ENCODE measurements around the gene TRIM26. TPM values are rescaled to one million over a fixed set of nuclear protein-coding genes. Genes with fewer than 3 reads are reported as not detected.

TRIM26 gene
- total and polyA plus RNA-seq, 9 donors: 10.1 to 19.1 (median 15.4) TPM

- Histone ChIP-seq H3K4me3 (ENCODE audit: low read length) (peak overlapping the region; percentile 89), H3K27me3 (ENCODE audit: control insufficient read depth, insufficient read depth, low read length) (no peaks in the 10 kb centered on the region), H3K4me1 (ENCODE audit: control insufficient read depth, insufficient read depth, low read length) (peaks cover 19% of the 10 kb centered on the region), H3K27ac (ENCODE audit: low read length) (no peak overlapping the region), H3K36me3 (ENCODE audit: control insufficient read depth, insufficient read depth, low read length) (peaks cover 8% of the 10 kb centered on the region), H3K9me3 (replicated peaks; ENCODE audit: control insufficient read depth, low read depth, low read length) (no peaks in the 10 kb centered on the region)
- WGBS (ENCODE audit: insufficient coverage): no CpG with 5 or more reads among the region's 3 CpGs
- no peak for DNase-seq
Measured at GRCh38 chr6:30211899-30212298, 1.3 kb downstream of the TRIM26 start.

GRCh38 chr6:30211306-30211705 is 1.9 kb downstream of the TRIM26 start:
- no peaks in the 10 kb centered on the region for H3K27me3 ChIP-seq (ENCODE audit: control insufficient read depth, insufficient read depth, low read length)
- H3K4me1 ChIP-seq (ENCODE audit: control insufficient read depth, insufficient read depth, low read length): peaks cover 21% of the 10 kb centered on the region
- no CpG with 5 or more reads among the region's 2 CpGs for WGBS (ENCODE audit: insufficient coverage)
- no peak for DNase-seq
- no peaks in the 10 kb centered on the region for H3K9me3 ChIP-seq (replicated peaks; ENCODE audit: control insufficient read depth, low read depth, low read length)
- no peak overlapping the region for H3K4me3 ChIP-seq (ENCODE audit: low read length)
- H3K27ac ChIP-seq (ENCODE audit: low read length): no peak overlapping the region
- peaks cover 8% of the 10 kb centered on the region for H3K36me3 ChIP-seq (ENCODE audit: control insufficient read depth, insufficient read depth, low read length)

GRCh38 chr6:30207619-30208295 is 5.4 kb downstream of the TRIM26 start:
- no peak overlapping the region for H3K27ac ChIP-seq (ENCODE audit: low read length)
- no peaks in the 10 kb centered on the region for H3K27me3 ChIP-seq (ENCODE audit: control insufficient read depth, insufficient read depth, low read length)
- no peaks in the 10 kb centered on the region for H3K9me3 ChIP-seq (replicated peaks; ENCODE audit: control insufficient read depth, low read depth, low read length)
- peaks cover 15% of the 10 kb centered on the region for H3K36me3 ChIP-seq (ENCODE audit: control insufficient read depth, insufficient read depth, low read length)
- WGBS (ENCODE audit: insufficient coverage): 20% methylated on average over 2 of the region's 4 CpGs
- peaks cover 11% of the 10 kb centered on the region for H3K4me1 ChIP-seq (ENCODE audit: control insufficient read depth, insufficient read depth, low read length)
- DNase-seq: peak; percentile 37
- H3K4me3 ChIP-seq (ENCODE audit: low read length): no peak overlapping the region

GRCh38 chr6:30206799-30207618 is 6.2 kb downstream of the TRIM26 start:
- WGBS (ENCODE audit: insufficient coverage): 29% methylated on average over 10 of the region's 11 CpGs
- Histone ChIP-seq H3K27ac (ENCODE audit: low read length) (peak overlapping the region; percentile 13), H3K4me3 (ENCODE audit: low read length) (no peak overlapping the region), H3K27me3 (ENCODE audit: control insufficient read depth, insufficient read depth, low read length) (no peaks in the 10 kb centered on the region), H3K4me1 (ENCODE audit: control insufficient read depth, insufficient read depth, low read length) (peaks cover 11% of the 10 kb centered on the region), H3K9me3 (replicated peaks; ENCODE audit: control insufficient read depth, low read depth, low read length) (no peaks in the 10 kb centered on the region), H3K36me3 (ENCODE audit: control insufficient read depth, insufficient read depth, low read length) (peaks cover 15% of the 10 kb centered on the region)
- DNase-seq: peak; percentile 26

- Histone ChIP-seq H3K27ac (ENCODE audit: low read length) (no peak overlapping the region), H3K4me1 (ENCODE audit: control insufficient read depth, insufficient read depth, low read length) (peaks cover 11% of the 10 kb centered on the region), H3K27me3 (ENCODE audit: control insufficient read depth, insufficient read depth, low read length) (no peaks in the 10 kb centered on the region), H3K9me3 (replicated peaks; ENCODE audit: control insufficient read depth, low read depth, low read length) (no peaks in the 10 kb centered on the region), H3K4me3 (ENCODE audit: low read length) (no peak overlapping the region), H3K36me3 (ENCODE audit: control insufficient read depth, insufficient read depth, low read length) (peaks cover 14% of the 10 kb centered on the region)
- no peak for DNase-seq
- WGBS (ENCODE audit: insufficient coverage): 77% methylated on average over 5 of the region's 7 CpGs
Measured at GRCh38 chr6:30206152-30206551, 7.1 kb downstream of the TRIM26 start.

- Histone ChIP-seq H3K27me3 (ENCODE audit: control insufficient read depth, insufficient read depth, low read length) (no peaks in the 10 kb centered on the region), H3K9me3 (replicated peaks; ENCODE audit: control insufficient read depth, low read depth, low read length) (no peaks in the 10 kb centered on the region), H3K36me3 (ENCODE audit: control insufficient read depth, insufficient read depth, low read length) (peaks cover 21% of the 10 kb centered on the region), H3K4me1 (ENCODE audit: control insufficient read depth, insufficient read depth, low read length) (peaks cover 11% of the 10 kb centered on the region), H3K4me3 (ENCODE audit: low read length) (no peak overlapping the region), H3K27ac (ENCODE audit: low read length) (no peak overlapping the region)
- DNase-seq: no peak
- no CpG with 5 or more reads among the region's 1 CpG for WGBS (ENCODE audit: insufficient coverage)
Measured at GRCh38 chr6:30204116-30204515, 9.1 kb downstream of the TRIM26 start.

GRCh38 chr6:30202366-30202765 is 10.8 kb downstream of the TRIM26 start:
- no CpG with 5 or more reads among the region's 4 CpGs for WGBS (ENCODE audit: insufficient coverage)
- Histone ChIP-seq H3K36me3 (ENCODE audit: control insufficient read depth, insufficient read depth, low read length) (peaks cover 36% of the 10 kb centered on the region), H3K4me1 (ENCODE audit: control insufficient read depth, insufficient read depth, low read length) (peaks cover 6% of the 10 kb centered on the region), H3K27me3 (ENCODE audit: control insufficient read depth, insufficient read depth, low read length) (no peaks in the 10 kb centered on the region), H3K4me3 (ENCODE audit: low read length) (no peak overlapping the region), H3K9me3 (replicated peaks; ENCODE audit: control insufficient read depth, low read depth, low read length) (no peaks in the 10 kb centered on the region), H3K27ac (ENCODE audit: low read length) (no peak overlapping the region)
- DNase-seq: no peak

GRCh38 chr6:30200551-30201281 is 12.5 kb downstream of the TRIM26 start:
- Histone ChIP-seq H3K27ac (ENCODE audit: low read length) (no peak overlapping the region), H3K4me1 (ENCODE audit: control insufficient read depth, insufficient read depth, low read length) (no peaks in the 10 kb centered on the region), H3K36me3 (ENCODE audit: control insufficient read depth, insufficient read depth, low read length) (peaks cover 48% of the 10 kb centered on the region), H3K27me3 (ENCODE audit: control insufficient read depth, insufficient read depth, low read length) (no peaks in the 10 kb centered on the region), H3K4me3 (ENCODE audit: low read length) (no peak overlapping the region), H3K9me3 (replicated peaks; ENCODE audit: control insufficient read depth, low read depth, low read length) (no peaks in the 10 kb centered on the region)
- 70% methylated on average over 4 of the region's 6 CpGs for WGBS (ENCODE audit: insufficient coverage)
- peak; percentile 13 for DNase-seq

GRCh38 chr6:30198166-30199084 is 14.8 kb downstream of the TRIM26 start:
- Histone ChIP-seq H3K9me3 (replicated peaks; ENCODE audit: control insufficient read depth, low read depth, low read length) (no peaks in the 10 kb centered on the region), H3K27me3 (ENCODE audit: control insufficient read depth, insufficient read depth, low read length) (no peaks in the 10 kb centered on the region), H3K27ac (ENCODE audit: low read length) (no peak overlapping the region), H3K4me1 (ENCODE audit: control insufficient read depth, insufficient read depth, low read length) (no peaks in the 10 kb centered on the region), H3K36me3 (ENCODE audit: control insufficient read depth, insufficient read depth, low read length) (peaks cover 54% of the 10 kb centered on the region), H3K4me3 (ENCODE audit: low read length) (no peak overlapping the region)
- DNase-seq: no peak
- WGBS (ENCODE audit: insufficient coverage): 92% methylated on average over 34 of the region's 34 CpGs

Data from muscle of leg (tissue), 11 donors.